Esophagus mucosa (tissue), 1 donor: ENCODE data around the gene SLC4A4. TPM values are rescaled to one million over a fixed set of nuclear protein-coding genes. Genes with fewer than 3 reads are reported as not detected.

Source experiments
- ATAC-seq: fragments of 200-7000 bp; cut with Tn5 transposase; one replicate; pipeline ENCODE4 v1.9.1; 2020
- total RNA-seq: library from RNA; stranded (reverse); gene quantifications from one replicate; pipeline ENCODE4 v1.2.4, GENCODE V29; 2023
- donor health status: DM: yes; HTN: yes; CAD: no.

SLC4A4 gene
- total RNA-seq, 1 donor from 2014 or later: 0.96 TPM

GRCh38 chr4:71607780-71608677, 269.2 kb downstream of the SLC4A4 start:
- ATAC-seq: peak; percentile 62

DNA sequence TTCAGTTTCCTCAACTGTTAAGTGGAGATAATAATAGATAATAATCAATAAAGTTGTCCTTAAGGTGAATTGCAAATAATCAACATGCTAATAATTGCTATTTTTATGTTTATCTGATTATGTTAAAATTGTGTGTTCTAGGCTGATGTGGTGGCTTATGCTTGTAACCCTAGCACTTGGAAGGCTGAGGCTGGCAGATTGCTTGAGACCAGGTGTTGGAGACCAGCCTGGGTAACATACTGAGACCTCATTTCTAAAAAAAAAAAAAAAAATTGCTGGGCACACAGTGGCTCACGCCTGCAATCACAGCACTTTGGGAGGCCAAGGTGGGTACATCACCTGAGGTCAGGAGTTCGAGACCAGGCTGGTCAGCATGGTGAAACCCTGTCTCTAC, 269.9 kb downstream of the SLC4A4 start:
- no peak for ATAC-seq

DNA sequence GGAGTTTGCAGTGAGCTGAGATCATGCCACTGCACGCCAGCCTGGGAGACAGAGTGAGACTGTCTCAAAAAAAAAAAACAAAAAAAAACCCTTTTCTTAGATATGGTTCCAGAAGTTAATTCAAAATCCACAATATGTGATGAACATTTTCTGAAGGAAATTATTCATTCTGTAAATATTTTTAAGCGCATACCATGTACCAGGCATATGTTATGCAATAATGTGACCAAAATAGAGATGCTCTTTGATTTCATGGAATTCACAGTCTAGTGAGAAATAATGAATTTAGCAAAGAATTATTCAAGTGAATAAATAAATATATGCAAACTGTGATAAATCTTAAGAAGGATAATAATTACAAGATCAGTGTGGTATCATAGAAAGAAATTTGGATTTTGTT, 270.3 kb downstream of the SLC4A4 start:
- no peak for ATAC-seq

GRCh38 chr4:71609651-71610050, 270.8 kb downstream of the SLC4A4 start:
- ATAC-seq: no peak

DNA sequence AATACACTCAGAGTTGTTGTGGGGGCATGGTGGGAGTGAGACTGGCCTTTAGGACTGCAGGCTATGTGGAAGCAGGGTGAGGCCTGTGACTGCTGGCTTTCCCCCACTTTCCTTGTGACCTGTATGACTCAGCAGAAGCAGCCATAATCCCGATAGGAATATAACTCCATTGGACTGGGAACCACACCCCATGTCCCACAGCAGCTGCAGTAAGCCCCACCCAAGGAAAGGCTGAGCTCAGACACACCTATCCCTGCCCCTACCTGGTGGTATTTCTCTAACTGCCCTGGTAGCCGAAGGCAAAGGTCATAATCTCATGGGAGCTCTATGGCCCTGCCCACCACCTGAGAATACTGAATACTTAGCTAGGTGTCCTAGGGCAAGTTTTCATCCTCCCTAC, 275.8 kb downstream of the SLC4A4 start:
- ATAC-seq: peak; percentile 79

GRCh38 chr4:71616168-71616811, 277.5 kb downstream of the SLC4A4 start:
- ATAC-seq: no peak
